Umbilical cord (tissue), 2 donors: ENCODE results near the gene C20orf96. TPM values are rescaled to one million over a fixed set of nuclear protein-coding genes. Genes with fewer than 3 reads are reported as not detected.

Source experiments
- DNase-seq: peaks from one replicate; pipeline ENCODE4 v3.0.0-alpha.2; 2015; ENCODE audit warnings: low spot score
- total RNA-seq: library from RNA; depleted of rRNA; stranded (reverse); fragments of >200 nt; gene quantifications from one replicate; pipeline ENCODE4 v1.2.3, GENCODE V29; 2014; ENCODE audit warnings: low replicate concordance; ENCODE audit not compliant: insufficient read depth

Gene C20orf96
- total RNA-seq, 1 donor from 2014 or later = not detected

DNA sequence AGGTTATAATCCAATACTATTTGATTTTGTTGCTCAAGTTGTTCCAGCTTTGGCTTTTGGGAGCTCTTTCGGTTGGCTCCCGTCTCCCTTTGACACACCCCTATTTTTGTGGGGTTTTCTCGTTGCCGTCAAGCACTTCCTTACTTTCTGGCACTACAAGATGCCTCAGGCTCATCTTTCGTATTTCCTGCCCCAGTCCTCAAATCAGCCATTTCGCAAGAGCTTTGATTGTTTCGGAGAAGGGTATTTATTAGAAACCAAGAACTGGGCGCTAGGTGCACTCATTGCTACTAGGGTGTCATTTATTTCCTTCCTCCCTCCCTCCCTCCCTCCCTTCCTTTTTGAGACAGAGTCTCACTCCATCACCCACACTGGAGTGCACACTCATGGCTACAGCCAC lies 21.5 kb upstream of the C20orf96 start:
- no peak for DNase-seq

DNA sequence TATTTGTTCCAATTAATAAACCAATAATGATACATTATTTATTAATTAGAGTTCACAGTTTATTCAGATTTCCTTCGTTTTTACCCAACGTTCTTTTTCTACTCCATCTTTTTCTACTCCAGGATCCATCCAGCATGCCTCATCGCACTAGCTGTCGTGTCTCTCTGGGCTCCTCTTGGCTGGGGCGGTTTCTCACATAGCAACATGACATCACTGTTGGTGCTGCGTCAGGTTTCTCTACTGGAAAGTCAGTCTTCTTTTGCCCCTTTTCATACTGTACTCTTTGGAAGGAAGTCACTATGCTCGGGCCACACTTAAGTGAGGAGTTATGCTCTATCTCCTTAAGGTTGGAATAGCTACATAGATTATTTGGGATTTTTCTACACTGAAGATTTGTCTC lies 21.1 kb upstream of the C20orf96 start:
- DNase-seq = no peak

DNA sequence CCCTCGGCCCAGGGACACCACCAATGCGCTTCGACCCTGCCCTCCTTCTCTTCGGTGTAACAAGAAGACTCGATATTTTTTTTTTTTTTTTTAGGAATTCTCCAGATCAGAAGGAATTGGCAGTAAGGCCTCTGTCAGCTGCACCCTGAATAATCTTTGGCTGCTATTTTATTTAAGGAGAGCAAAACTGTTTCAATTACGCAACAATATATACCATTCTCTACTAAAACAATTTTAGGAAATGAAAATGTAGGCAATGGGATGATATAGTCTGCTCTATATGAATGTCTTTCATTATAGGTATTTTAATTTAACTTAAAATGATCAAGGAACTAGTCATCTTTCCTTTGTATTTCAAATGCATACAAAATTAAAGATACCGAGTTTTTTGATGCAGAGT lies 20.1 kb upstream of the C20orf96 start:
- no peak for DNase-seq

DNA sequence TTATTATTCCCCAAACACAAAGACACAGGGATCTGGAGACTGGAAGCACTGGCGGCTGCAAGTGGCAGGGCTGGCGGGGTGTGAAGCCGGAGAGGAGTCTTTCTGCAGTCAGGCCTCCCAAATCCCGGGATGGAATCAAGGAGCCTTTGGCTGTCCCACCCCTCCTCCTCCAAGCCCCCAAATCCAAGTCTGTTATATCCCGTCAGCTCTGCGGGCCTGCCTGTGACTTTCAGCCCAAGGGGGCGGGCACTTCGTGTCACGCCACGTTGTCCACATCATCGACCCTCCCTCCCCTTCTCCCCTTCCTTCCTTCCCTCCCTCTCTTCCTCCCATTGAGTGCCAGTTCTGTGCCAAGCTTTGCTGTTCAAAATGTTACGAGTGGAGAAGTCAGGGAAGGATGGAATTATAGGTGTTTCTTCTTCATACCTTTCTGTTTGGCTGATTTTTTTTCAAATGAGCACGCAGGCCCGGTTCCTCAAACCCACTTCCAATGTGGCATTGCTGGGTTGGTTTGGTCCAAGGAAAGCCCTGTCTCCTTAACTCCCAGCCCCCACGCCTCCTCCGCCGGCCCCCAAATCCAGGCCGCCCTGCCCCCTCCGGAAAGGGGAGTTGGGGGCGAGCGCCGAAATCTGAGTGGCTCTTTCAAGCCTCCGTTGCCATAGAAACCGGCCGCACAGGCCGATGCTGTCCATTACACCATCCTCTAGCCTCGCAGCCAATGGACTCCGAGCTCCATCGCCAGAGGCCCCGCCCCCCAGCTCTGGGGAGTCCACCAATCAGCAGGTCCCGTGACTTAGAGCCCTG lies 19.5 kb upstream of the C20orf96 start:
- peak; percentile 100 for DNase-seq

DNA sequence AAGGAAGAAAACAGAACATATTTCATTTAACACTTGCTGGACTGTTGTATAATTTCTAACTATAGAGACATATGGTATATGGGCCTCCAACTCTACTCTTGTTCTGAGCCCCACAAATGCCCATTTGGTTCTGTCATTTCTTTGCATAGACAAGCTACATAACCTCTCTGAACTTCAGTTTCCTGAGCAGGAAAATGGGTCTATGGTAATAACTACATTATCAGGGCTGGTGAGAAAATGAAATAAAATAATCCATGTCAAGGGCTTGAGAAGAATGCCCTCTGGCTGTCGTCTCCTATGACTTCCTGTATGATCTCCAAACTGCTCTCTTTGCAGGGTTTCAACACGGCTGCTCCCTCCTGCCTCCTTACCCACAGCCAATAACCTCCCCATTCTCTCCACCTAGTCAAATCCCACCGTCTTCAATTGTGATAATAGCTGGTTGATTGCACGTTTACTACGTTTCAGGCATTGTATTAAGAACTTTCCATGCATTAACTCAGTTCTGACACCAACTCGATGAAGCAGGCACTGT lies 18.8 kb upstream of the C20orf96 start:
- peak; percentile 71 for DNase-seq

DNA sequence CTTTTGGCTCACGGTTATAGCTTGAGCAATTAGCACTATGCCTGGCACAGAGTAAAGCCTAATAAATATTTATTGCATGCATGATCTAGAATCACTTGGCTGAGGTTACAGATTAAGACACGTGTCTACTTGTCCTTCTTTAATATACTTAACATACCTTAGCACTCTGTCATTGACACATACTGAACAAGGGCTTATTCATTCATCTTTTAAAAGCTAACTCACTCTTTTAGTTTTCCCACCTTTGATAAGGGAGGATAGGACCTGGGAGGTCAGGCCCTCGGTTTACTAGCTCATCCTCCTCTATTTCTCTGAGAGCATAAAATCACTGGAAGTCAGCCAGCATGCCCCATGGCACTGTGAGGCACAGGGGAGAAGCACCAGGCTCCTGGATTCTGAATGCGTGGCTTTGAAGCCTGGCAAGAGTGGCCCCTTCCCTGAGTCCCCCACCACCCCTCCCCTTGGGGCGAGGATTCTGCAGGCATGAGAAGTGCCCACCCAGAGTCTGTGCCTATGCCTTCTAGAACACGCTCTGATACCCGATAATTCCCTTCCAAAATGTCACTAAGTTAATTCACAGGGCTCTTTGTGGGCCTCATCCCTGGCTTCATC lies 18.0 kb upstream of the C20orf96 start:
- DNase-seq = no peak

DNA sequence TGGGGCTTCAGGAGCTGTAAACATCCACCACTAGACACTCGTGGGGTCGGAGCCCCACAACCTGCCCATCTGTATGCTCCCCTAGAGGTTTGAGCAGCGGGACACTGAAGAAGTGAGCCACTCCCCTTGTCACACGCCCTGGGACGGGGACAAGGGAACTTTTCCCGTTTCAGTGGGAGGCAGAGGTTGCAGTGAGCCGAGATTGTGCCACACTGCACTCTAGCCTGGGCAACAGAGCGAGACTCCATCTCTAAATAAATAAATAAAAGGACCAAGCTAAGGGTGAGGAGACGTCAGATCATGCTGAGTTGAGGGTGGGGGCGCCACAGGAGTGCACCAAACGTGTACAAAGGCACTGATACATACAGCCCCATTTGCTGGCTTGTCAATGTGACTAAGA lies 15.2 kb upstream of the C20orf96 start:
- no peak for DNase-seq

DNA sequence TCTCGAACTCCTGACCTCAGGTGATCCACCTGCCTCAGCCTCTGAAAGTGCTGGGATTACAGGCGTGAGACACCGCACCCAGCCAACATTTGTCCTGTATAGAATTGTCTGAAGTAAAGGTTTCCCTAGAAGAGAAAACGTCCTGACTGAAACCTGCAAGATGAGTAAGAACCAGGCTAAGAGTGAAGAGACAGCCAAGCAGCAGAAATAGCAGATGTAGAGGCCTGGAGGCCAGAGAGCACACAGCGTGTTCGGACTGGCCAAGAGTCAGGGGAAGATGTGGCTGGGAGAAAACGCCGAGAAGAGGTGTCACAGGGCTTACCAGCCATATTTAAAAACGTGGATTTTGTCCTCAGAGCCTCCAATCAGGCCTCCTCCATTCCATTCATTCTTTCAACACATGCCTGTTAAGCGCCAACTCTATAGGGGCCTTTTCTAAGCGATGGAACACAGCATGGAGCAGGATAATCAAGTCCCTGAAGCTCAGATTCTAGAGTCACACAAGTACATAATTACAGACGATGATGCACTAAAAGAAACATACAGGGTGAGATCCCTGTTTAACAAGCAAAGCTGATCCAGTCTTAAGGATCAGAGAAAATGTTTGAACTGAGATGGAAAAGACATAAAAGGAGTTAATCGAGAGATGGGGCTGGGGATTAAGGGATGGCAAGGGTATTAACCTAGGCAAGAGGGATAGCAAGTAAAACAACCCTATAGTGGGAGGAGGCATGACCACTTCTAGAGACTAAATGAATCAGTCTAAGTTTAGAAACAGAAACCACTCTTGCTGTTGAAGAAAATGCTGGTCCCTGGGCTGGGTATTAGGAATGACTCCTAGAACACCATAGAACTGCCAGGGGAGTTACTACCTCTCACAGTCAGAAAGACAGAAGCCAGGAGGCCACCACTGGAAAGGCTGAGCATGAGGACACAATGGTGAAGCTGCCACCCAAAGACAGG lies 11.6 kb upstream of the C20orf96 start:
- DNase-seq = peak; percentile 43

DNA sequence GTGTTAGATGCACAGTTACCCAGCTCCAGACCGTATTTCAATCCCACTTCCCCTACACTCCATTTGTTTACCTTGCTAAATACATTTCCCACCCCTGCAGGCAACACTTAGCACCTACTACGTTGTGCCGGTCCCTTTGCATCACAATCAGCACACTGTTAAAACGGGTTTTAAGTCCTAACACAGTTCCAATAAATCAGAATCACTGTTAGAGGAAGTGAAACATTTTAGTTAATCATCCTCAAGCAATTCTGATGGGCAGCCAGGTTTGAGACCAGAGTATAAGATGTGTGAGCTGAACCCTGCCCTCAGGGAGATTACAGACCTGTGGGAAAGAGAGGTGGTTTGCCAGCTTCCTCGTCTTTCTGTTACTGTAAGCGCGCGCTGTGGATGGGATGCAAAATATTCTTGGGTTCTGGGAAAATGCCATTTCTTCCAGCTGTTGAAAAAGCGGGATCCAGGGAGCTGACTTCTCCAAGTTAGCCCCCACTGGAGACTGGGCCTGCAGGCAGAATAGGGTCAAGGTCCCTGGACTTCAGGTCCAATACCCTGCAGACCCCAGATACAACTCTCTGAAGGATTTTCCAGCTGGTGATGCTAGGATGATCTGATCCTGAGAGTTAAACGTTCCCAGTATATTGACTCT lies 9.9 kb upstream of the C20orf96 start:
- DNase-seq = peak; percentile 45

DNA sequence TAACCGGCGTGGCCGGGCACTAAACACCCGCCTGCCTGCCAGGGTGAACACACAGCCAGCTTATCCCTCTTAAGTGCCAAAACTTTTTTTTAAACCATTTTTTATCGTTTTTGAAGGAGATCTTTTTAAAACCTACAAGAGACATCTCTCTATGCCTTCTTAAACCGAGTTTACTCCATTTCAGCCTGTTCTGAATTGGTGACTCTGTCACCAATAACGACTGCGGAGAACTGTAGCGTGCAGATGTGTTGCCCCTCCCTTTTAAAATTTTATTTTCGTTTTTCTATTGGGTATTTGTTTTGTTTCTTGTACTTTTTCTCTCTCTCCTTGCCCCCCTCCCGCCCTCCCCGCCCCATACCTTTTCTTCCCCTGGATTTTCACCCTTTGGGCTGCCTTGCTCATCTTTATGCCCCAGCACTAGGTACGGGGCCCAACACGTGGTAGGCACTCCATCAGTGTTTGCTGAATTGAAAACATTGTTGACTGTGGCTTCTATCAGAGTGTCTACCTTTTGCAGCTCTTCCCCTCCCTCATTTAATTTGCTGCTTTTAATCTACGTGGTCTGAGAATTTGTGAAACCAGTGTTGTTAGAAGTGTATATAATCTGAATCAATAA lies 8.3 kb upstream of the C20orf96 start:
- no peak for DNase-seq

DNA sequence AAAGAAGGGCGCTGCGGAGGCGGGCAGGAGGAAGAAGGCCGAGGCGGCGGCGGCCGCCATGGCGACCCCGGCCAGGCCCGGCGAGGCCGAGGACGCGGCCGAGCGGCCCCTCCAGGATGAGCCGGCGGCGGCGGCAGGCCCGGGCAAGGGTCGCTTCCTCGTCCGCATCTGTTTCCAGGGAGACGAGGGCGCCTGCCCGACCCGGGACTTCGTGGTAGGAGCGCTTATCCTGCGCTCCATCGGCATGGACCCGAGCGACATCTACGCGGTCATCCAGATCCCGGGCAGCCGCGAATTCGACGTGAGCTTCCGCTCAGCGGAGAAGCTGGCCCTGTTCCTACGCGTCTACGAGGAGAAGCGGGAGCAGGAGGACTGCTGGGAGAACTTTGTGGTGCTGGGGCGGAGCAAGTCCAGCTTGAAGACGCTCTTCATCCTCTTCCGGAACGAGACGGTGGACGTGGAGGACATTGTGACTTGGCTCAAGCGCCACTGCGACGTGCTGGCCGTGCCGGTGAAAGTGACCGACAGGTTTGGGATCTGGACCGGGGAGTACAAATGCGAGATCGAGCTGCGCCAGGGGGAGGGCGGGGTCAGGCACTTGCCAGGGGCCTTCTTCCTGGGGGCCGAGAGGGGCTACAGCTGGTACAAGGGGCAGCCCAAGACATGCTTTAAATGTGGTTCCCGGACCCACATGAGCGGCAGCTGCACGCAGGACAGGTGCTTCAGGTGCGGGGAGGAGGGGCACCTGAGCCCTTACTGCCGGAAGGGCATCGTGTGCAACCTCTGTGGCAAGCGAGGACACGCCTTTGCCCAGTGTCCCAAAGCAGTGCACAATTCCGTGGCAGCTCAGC lies 7.6 kb upstream of the C20orf96 start:
- DNase-seq = peak; percentile 72

DNA sequence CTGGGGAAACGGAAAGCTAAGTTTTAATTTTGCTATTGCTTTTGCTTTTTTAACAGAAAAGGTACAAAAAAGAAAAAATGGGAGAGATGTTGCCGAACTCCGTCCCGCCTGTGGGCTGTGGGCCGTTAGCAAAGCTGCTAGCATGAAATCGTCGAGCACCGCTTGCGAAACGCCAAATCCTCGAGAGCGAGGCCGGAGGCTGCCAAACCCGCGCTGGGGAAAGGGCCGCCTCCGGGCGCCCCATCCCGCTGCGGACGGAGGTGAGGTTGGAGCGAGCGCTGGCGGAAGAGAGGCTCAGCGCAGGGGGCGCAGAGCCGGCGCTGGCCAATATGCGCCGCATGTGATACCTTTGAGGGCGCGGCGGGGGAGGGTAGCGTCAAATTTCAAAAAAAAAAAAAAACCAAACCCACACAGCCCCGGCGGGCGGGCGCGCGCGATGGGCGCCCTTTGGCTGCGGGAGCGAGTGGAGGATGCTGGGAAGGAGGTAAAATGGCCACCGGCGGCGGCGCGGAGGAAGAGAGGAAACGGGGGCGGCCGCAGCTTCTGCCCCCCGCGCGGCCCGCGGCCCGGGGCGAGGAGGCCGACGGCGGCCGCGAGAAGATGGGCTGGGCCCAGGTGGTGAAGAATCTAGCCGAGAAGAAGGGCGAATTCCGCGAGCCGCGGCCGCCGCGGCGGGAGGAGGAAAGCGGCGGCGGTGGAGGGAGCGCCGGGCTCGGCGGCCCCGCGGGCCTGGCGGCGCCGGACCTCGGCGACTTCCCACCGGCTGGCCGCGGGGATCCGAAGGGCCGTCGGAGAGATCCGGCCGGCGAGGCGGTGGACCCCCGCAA lies 6.8 kb upstream of the C20orf96 start, which contains the start of gene ZCCHC3:
Gene ZCCHC3, plus strand, starts transcription at position 473 of the 827 bp plus-strand sequence. Its CDS starts 17 bp downstream, at position 490.
- peak; percentile 97 for DNase-seq

DNA sequence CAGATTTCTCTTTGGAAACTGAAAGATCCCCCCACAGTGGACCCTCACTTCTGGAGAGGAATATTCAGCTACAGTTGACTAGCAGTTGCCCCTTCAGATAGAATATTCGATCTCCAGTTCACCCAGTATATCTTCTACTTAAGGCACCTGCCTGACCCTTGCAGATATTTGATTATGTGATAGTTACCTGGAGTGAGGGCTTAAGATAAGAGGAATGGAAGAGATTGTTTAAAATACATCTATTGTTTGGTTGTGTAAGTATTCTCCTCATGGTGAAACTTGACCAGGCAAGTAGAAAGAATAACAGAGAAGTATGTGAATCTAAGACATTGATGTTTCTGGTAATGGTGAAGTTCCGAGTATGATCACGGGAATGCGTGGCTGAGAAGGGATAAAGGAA lies 5.3 kb upstream of the C20orf96 start:
- DNase-seq = no peak

DNA sequence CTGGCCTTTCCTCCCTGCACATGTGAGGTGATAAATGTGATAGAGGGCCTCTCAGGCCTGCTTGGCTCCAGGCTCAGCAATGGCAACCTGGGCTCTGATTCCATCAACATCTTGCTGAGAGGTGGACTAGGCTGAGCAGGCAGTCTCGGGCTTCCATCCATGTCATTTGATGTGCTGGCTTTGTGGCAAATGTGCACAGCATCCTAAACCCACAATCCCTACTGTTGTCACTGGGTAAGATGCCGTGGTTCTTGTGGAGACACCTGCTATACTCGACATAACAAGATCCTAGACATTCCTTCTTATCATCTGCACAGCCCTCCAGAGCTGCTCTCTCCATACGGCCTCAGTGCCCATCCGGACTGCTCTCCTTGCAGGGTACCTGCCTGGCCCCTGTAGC lies 4.1 kb upstream of the C20orf96 start:
- DNase-seq = no peak

DNA sequence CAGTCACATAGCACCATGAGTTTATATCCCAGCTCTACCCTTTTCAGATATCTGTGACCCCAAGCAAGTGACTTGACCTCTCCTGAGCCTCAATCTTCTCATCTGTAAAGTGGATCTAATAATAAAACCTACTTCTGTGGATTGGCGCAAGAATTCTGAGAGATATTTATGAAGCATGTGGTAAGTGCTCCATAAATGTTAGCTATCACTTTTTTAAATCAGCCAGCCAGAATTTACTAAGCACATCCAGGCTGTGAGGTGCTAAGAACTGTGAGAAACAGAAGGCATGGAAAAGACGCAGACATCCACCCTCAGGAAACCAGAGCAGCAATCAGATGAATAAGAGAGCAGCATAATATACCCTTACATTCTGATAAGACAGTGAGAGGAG lies 862 bp downstream of the C20orf96 start:
- no peak for DNase-seq

DNA sequence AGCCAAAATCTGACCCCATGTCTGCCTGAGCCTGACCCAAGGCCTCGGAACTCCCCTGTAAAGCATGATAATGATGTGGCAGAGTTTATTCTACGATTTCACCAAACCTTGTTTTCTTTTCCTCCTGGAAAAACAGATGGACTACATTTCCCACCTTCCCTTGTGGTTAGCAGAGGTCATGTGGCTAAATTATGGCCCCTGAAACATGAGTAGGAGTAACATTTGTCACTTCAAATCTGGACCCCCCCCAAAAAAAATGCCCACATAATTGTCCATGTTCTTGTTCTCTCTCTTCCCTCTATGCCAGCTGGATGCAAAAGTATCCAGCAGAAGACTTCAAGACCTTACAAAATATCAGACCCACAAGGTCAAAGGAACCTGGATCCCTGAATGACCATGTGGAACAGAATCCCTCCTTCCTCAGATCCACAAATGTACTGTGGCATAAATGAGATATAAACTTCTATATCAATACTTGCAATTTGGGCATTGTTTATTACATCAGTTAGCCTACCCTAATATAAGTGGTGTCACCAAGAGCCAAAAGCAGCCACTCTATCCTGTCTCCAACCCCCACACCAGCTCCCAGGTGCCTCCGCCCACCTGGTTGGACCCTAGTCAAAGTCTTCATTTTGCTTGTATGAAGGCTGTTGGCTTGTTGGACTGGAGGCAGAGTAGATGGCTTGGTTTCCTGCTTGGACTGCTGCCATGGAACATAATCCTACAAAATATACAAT lies 1.4 kb downstream of the C20orf96 start:
- no peak for DNase-seq

DNA sequence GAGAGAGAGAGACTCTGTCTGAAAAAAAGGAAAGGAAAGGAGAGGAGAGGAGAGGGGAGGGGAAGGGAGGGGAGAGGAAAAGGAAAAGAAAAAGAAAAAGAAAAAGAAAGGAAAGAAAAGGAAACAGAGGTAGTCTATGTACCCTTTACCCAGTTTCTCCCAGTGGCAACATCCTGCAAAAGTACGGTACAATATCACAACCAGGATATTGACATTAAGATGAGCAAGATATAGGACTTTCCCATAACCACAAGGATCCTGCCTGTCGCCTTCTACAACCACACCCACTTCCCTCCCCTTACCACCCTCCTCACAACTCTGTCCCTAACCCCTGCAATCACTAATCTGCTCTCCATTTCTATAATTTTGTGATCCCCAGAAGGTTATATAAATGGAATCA lies 4.0 kb downstream of the C20orf96 start:
- DNase-seq = no peak

DNA sequence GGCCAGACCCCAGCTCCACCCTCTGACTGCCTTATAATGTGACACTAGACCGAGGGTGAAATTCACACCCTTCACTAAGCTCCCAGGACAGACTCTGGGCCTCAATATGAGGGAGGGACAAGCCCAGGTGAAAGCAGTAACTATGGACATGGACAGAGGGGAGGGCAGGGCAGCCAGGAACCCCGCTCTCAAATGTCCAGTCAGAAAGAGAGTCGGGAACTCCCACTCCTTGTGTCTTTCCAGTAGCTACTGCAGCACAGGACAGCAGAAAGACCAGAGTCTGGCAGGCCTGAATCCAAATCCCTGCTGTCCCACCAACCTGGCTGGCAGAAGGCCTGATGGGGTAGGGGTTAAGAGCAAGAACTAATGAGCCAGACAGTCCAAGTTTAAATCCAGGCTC lies 6.4 kb downstream of the C20orf96 start:
- DNase-seq = no peak
